GM21381 (cell line): ENCODE measurements around the gene CDC14A.

Experiments
- ATAC-seq: cut with Tn5 transposase; IDR thresholded peaks from one replicate; pipeline ENCODE4 v1.9.1; 2021; ENCODE audit warnings: mild to moderate bottlenecking, moderate library complexity; ENCODE audit not compliant: unreplicated experiment

Gene CDC14A

DNA sequence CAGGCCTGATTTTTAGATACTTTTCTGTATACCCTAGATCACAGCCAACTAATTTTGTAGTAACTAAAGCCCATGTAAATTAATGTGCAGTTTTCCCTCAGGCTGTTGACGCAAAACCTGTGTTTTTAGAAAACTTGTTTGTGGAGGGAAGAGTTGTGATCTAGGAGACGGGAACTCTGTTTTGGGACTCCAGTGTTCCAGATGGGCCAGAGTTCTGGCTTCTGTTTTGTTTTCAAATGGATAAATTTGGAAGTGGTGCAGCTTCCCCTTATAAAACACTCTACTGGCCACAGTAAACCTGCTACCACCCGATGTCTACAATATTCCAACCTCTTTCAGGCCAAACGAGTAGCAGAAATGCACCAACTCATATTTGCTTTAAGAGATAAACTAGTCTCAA, 172.0 kb downstream of the CDC14A start:
- no peak for ATAC-seq

GRCh38 chr1:100526894-100527293, 174.6 kb downstream of the CDC14A start:
- no peak for ATAC-seq

GRCh38 chr1:100528871-100529270, 176.6 kb downstream of the CDC14A start:
- no peak for ATAC-seq

DNA sequence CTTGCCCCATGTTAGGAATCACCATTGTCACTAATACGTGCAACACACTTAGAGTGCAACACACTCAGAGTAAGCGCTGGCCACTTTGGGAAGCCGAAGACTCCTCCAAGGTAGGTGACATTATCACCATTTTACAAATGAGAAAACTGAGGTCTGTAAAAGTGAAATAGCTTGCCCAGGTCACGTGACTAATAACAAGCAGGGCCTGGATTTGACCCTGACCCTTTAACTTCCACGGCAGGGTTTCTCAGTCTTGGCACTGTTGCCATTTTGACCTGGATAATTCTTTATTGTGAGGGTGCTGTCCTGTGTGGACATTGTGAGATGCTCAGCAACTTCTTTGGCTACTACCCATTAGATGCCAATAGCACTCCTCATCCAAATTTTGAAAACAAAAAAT, 177.8 kb downstream of the CDC14A start:
- ATAC-seq, result no peak

GRCh38 chr1:100530880-100531487, 178.7 kb downstream of the CDC14A start:
- peak; percentile 86 for ATAC-seq

DNA sequence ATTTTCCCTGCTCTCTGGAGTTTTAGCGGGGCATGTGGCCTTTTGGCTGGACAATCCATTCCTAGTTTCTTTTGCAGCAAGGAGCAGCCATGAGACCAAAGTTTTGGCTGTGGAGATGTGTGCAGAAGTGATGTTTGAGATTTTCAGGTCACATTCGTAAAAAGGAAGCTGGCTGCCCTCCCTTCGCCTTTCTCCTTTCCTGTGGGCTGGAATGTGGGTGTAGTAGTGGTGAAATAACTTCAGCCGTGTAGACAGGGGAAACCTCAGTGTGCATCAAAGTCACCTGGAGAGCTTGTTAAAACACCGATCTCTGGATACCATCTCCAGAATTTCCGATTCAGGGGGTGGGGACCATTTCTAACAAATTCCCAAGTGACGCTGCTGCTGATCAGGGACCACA, 180.3 kb downstream of the CDC14A start:
- ATAC-seq, result no peak

DNA sequence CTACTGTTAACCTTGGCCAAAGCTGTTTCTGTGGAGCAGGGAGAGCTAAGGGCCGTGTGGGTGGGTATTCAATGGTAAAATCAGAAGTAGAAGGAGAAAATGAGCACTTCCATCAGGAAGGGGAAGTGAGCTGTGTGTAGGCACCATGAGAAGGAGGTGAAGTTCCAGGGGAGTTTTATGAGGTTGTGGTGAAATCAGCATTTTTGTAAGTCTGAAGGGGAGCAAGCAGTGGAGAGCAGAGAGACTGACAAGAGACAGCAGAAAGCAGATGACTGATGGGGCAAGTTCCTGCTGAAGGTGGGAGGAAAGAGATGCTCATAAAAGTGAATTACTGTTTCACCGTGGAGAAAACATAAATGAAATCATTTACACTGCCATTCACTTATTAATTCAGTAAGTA, 183.0 kb downstream of the CDC14A start:
- no peak for ATAC-seq

DNA sequence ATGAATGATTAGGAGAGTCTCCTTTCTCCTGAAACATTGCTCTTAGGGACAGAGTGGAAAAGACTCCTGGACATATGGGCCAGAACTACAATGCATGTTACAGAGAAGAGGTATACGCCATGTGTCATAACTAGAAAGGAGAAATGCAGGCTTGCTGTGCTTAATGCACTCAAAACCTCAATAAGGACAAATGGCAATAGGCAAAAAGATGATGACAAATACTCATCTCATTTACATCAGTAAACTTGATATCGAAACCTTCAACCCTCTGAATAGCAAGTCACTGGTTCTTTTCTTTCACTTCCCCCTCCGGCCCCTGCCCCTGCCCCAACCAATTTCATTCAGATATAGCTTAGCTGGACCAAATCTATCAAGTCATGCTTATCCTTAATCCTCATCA, 183.7 kb downstream of the CDC14A start:
- ATAC-seq, result peak; percentile 80

DNA sequence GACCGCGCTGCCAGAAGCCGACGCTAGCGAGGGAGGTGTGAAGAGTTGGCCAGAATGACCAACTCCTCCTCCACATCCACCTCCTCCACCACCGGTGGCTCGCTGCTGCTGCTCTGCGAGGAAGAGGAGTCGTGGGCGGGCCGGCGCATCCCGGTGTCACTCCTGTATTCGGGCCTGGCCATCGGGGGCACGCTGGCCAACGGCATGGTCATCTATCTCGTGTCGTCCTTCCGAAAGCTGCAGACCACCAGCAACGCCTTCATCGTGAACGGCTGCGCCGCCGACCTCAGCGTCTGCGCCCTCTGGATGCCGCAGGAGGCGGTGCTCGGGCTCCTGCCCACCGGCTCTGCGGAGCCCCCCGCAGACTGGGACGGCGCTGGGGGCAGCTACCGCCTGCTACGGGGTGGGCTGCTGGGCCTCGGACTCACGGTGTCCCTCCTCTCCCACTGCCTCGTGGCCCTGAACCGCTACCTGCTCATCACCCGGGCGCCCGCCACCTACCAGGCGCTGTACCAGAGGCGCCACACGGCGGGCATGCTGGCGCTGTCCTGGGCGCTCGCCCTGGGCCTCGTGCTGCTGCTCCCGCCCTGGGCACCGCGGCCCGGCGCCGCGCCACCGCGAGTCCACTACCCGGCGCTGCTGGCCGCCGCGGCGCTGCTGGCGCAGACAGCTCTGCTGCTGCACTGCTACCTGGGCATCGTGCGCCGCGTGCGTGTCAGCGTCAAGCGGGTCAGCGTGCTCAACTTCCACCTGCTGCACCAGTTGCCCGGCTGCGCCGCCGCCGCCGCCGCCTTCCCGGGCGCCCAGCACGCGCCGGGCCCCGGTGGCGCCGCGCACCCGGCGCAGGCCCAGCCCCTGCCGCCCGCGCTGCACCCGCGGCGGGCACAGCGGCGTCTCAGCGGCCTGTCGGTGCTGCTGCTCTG, 186.9 kb downstream of the CDC14A start:
- ATAC-seq, result no peak

DNA sequence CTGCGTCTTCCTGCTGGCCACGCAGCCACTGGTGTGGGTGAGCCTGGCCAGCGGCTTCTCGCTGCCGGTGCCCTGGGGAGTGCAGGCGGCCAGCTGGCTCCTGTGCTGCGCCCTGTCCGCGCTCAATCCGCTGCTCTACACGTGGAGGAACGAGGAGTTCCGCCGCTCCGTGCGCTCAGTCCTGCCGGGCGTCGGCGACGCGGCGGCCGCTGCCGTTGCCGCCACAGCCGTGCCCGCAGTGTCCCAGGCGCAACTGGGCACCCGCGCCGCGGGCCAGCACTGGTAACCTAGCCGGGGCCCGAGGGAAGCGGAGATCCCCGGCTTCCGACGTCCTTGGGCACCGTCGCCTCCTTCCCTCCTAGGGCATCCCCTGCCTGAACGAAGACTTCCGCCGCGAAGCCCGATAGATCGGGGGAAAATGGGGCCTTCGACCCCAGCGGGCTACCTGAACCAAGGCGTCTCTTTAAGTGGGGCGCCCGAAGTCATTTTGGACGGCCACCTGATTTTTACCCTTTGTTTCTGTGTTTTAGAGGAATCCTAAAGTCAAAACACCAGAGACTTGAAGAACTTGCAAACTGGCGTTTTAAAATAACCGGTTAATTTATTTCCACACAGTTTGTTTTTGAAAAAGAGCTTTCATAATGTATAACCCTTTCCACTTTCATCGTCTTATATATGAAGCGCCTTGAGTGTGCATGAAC, 187.7 kb downstream of the CDC14A start:
- ATAC-seq, result no peak

GRCh38 chr1:100542285-100542684, 190.0 kb downstream of the CDC14A start:
- no peak for ATAC-seq

DNA sequence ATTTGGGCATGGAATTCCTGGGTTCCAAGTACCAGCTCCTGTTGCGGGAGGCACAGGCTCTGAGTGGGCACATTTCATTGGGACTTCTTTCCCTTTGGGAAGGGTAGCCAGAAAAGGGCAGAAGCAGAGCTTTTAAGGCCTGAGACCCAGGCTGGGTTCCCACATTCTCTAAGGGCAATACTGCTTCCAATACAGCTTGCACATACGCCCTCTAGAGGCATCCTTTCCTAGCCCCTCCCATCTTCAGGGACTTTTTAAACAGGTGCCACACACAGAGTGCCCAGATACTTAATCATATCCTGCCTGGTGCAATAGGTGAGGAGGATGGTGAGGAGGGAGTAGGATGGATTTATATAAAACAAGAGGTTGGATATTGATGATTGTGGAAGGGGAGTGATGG, 191.3 kb downstream of the CDC14A start:
- ATAC-seq, result no peak

DNA sequence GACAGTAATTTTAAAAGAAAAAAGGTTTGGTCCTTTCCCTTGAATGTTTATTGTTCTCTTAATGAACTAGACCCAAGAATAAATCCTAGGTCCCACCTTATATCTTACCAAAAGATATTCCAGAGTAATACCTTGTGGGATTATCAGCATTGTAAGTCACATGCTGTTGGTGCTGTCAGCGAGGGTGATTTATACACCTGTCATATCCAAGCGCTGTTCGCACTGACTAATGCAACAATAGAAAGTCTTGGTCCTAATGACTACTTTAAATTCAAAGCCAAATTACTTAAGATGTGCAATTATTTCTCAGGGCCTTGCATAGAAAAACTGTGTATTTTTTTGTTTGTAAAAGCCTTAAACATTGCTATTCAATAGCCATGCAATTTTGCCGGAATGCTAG, 192.5 kb downstream of the CDC14A start:
- ATAC-seq, result no peak

- no peak for ATAC-seq
These were observed 193.5 kb downstream of the CDC14A start for GRCh38 chr1:100545855-100546254.

- ATAC-seq, result no peak
These were observed 199.7 kb downstream of the CDC14A start for GRCh38 chr1:100552031-100552430.

DNA sequence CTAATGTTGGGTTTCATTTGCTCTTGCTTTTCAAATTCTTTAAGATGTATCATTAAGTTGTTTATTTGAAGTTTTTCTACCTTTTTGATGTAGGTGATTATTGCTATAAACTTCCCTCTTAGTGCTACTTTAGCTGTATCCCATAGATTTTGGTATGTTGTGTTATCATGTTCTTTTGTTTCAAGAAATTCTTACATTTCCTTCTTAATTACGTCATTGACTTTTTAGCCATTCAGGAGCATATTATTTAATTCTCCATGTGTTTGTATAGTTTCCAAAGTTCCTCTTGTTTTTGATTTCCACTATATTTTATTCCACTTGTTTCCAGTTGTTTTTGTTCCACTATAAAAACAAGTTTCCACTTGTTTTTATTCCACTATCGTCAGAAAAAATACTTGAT, 200.6 kb downstream of the CDC14A start:
- ATAC-seq, result no peak

DNA sequence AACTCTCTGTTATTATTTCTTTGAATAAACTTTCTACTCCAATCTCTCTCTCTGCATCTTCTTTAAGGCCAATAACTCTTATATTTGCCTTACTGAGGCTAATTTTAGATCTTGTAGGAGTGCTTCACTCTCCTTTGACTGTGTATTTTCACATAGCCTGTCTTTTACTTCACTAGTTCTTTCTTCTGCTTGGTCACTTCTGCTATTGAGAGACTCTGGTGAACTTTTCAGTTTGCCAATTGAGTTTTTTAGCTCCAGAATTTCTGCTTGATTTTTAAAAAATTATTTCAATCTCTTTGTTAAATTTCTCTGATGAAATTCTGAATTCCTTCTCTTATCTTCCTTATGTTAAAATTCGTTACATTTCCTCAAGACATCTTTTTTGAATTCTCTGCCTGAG, 203.9 kb downstream of the CDC14A start:
- no peak for ATAC-seq

- ATAC-seq, result no peak
These were observed 204.8 kb downstream of the CDC14A start for GRCh38 chr1:100556925-100557605.

DNA sequence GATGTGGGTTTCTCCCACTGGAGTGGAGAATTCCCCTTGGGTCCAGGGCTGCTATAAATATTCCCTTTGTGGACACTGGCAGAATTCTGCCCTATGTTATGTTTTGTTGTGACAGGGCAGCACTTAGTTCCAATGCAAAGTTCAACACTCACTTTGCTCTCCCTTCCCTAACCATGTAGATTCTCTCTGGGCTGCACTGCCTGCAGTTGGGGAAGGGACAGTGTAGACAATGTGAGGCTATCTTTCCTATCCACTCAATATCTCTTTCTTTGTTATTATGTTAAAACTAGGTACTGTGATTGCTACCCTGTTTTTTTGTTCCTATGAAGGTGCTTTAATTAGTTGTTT, 205.3 kb downstream of the CDC14A start:
- no peak for ATAC-seq

DNA sequence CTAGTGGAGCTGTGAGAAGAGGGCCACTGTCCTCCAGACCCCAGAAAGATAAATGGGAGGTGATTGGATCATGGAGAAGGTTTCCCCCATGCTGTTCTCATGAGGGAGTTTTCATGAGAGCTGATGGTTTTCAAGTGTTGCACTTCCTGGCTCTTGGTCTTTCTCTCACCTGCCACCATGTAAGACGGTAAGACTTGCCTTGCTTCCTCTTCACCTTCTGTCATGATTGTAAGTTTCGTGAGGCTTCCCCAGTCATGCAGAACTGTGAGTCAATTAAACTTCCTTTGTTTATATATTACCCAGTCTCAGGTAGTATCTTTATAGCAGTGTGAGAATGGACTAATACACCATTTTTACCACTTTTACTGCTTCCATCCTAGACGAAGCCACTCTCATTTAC, 213.2 kb downstream of the CDC14A start:
- no peak for ATAC-seq

DNA sequence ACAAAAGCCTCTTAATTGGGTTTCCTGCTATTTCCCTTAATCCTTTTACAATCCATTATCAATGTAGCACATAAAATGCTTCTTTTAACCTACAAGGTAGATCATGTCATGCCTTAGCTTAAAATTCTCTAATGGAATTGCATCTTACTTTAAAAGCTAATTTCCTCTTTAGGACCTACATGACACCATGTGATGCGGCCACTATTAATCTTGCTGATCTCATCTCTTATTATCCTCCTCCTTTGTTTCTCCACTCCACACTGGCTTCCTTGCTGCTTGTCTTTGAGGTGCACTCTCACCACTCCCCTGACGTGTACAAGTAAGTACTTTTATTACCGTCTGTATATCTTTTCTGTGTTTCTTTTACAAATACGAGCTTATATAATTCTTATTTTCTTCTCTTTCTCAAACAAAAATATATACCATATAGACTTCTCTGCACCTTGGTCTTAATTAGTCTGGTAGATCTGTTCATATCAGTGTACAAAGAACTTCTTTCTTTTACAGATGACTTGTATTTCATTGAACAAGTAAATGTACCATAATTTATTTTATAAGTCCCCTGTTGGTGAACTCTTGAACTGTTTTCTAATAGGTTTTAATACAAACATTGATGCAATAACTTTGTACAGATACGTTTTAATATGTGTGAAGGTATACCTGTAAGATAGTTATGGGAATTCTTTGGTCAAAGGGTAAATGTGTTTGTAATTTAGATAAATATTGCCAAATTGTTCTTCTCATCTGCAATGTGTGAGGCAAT, 213.8 kb downstream of the CDC14A start:
- ATAC-seq, result no peak
